ENCODE results near the gene RADIL. TPM values are rescaled to one million over a fixed set of nuclear protein-coding genes. Genes with fewer than 3 reads are reported as not detected.

Gene RADIL
- total RNA-seq, 4 donors from 2014 or later = 2.1 to 6.8 (median 3.6) TPM

- H3K9me3 ChIP-seq = no peaks in the 10 kb centered on the region
- peaks cover 46% of the 10 kb centered on the region for H3K36me3 ChIP-seq
- no peak for TF ChIP-seq POLR2AphosphoS5 (IDR thresholded peaks at IDR 0.05)
- TF ChIP-seq, protein P1, sequence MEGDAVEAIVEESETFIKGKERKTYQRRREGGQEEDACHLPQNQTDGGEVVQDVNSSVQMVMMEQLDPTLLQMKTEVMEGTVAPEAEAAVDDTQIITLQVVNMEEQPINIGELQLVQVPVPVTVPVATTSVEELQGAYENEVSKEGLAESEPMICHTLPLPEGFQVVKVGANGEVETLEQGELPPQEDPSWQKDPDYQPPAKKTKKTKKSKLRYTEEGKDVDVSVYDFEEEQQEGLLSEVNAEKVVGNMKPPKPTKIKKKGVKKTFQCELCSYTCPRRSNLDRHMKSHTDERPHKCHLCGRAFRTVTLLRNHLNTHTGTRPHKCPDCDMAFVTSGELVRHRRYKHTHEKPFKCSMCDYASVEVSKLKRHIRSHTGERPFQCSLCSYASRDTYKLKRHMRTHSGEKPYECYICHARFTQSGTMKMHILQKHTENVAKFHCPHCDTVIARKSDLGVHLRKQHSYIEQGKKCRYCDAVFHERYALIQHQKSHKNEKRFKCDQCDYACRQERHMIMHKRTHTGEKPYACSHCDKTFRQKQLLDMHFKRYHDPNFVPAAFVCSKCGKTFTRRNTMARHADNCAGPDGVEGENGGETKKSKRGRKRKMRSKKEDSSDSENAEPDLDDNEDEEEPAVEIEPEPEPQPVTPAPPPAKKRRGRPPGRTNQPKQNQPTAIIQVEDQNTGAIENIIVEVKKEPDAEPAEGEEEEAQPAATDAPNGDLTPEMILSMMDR (IDR thresholded peaks at IDR 0.05) = no peak
- no peak for TF ChIP-seq POLR2A (IDR thresholded peaks at IDR 0.05)
- TF ChIP-seq EP300 (IDR thresholded peaks at IDR 0.05) = no peak
- WGBS = 89% methylated on average over 35 of the region's 37 CpGs
- H3K4me1 ChIP-seq = peaks cover 7% of the 10 kb centered on the region
- no peaks in the 10 kb centered on the region for H3K27me3 ChIP-seq
- H3K4me3 ChIP-seq = no peak overlapping the region
- no peak overlapping the region for H3K27ac ChIP-seq
- peak in 1 of 2 donors; percentile 76 for DNase-seq (ENCODE audit: low spot score in 2 of 2)
Measured at GRCh38 chr7:4766666-4767519, 116.6 kb downstream of the RADIL start.

- Histone ChIP-seq H3K27me3 (no peaks in the 10 kb centered on the region), H3K4me1 (peaks cover 9% of the 10 kb centered on the region), H3K27ac (no peak overlapping the region), H3K36me3 (peaks cover 49% of the 10 kb centered on the region), H3K4me3 (no peak overlapping the region), H3K9me3 (no peaks in the 10 kb centered on the region)
- no peak for TF ChIP-seq EP300 (IDR thresholded peaks at IDR 0.05)
- no peak for TF ChIP-seq POLR2AphosphoS5 (IDR thresholded peaks at IDR 0.05)
- TF ChIP-seq, protein P1 (IDR thresholded peaks at IDR 0.05) = no peak
- no peak for TF ChIP-seq POLR2A (IDR thresholded peaks at IDR 0.05)
- 90% methylated on average over 21 of the region's 23 CpGs for WGBS
- no peak for DNase-seq (ENCODE audit: low spot score in 2 of 2)
Measured at GRCh38 chr7:4765776-4766490, 117.6 kb downstream of the RADIL start.

- peaks cover 9% of the 10 kb centered on the region for H3K4me1 ChIP-seq
- 87% methylated on average over 26 of the region's 35 CpGs for WGBS
- H3K9me3 ChIP-seq = no peaks in the 10 kb centered on the region
- no peak for TF ChIP-seq POLR2AphosphoS5 (IDR thresholded peaks at IDR 0.05)
- TF ChIP-seq, protein P1 (IDR thresholded peaks at IDR 0.05) = no peak
- TF ChIP-seq EP300 (IDR thresholded peaks at IDR 0.05) = no peak
- no peak for TF ChIP-seq POLR2A (IDR thresholded peaks at IDR 0.05)
- DNase-seq (ENCODE audit: low spot score in 2 of 2) = no peak
- peaks cover 63% of the 10 kb centered on the region for H3K36me3 ChIP-seq
- no peak overlapping the region for H3K27ac ChIP-seq
- H3K4me3 ChIP-seq = no peak overlapping the region
- no peaks in the 10 kb centered on the region for H3K27me3 ChIP-seq
Measured at GRCh38 chr7:4764402-4765007, 119.0 kb downstream of the RADIL start.

DNA sequence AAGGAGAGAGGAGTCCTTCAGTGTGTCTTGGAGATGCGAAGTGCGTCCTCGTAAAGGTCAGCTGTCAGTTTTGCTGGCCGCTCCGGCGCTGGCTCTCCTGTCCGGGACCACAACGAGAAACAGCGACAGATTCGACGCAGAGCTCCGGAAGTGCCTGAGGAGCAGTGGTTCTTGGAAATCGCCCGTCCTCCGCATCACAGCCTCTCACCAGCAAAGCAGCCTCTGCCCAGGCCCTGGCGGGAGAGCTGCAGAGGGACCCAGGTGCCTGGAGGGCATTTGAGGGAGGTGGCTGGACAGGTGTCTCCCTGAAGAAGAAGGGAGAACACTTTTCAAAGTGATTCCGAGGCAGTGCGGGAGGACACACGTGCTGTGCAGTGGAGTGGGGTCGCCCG, 119.7 kb downstream of the RADIL start:
- H3K9me3 ChIP-seq = no peaks in the 10 kb centered on the region
- DNase-seq (ENCODE audit: low spot score in 2 of 2) = no peak
- 96% methylated on average over 19 of the region's 21 CpGs for WGBS
- no peak overlapping the region for H3K27ac ChIP-seq
- no peak overlapping the region for H3K4me3 ChIP-seq
- peaks cover 9% of the 10 kb centered on the region for H3K4me1 ChIP-seq
- H3K27me3 ChIP-seq = no peaks in the 10 kb centered on the region
- H3K36me3 ChIP-seq = peaks cover 70% of the 10 kb centered on the region
- TF ChIP-seq, protein P1 (IDR thresholded peaks at IDR 0.05) = no peak
- TF ChIP-seq POLR2AphosphoS5 (IDR thresholded peaks at IDR 0.05) (no peak), EP300 (IDR thresholded peaks at IDR 0.05) (no peak), POLR2A (IDR thresholded peaks at IDR 0.05) (no peak)
